ENCODE data around the gene TEC.

- TF ChIP-seq CTCF (conservative IDR thresholded peaks at IDR 0.05; ENCODE audit: low read depth in 2 of 2) (no peak), EZH2 (IDR thresholded peaks at IDR 0.05; ENCODE audit: low read depth, unreplicated experiment) (no peak), JUNB (IDR thresholded peaks at IDR 0.05; ENCODE audit: unreplicated experiment) (no peak), POLR2AphosphoS5 (IDR thresholded peaks at IDR 0.05; ENCODE audit: low read depth) (no peak)
- TF ChIP-seq, protein P1, sequence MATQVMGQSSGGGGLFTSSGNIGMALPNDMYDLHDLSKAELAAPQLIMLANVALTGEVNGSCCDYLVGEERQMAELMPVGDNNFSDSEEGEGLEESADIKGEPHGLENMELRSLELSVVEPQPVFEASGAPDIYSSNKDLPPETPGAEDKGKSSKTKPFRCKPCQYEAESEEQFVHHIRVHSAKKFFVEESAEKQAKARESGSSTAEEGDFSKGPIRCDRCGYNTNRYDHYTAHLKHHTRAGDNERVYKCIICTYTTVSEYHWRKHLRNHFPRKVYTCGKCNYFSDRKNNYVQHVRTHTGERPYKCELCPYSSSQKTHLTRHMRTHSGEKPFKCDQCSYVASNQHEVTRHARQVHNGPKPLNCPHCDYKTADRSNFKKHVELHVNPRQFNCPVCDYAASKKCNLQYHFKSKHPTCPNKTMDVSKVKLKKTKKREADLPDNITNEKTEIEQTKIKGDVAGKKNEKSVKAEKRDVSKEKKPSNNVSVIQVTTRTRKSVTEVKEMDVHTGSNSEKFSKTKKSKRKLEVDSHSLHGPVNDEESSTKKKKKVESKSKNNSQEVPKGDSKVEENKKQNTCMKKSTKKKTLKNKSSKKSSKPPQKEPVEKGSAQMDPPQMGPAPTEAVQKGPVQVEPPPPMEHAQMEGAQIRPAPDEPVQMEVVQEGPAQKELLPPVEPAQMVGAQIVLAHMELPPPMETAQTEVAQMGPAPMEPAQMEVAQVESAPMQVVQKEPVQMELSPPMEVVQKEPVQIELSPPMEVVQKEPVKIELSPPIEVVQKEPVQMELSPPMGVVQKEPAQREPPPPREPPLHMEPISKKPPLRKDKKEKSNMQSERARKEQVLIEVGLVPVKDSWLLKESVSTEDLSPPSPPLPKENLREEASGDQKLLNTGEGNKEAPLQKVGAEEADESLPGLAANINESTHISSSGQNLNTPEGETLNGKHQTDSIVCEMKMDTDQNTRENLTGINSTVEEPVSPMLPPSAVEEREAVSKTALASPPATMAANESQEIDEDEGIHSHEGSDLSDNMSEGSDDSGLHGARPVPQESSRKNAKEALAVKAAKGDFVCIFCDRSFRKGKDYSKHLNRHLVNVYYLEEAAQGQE (IDR thresholded peaks at IDR 0.05; ENCODE audit: unreplicated experiment): no peak
Observed at GRCh38 chr4:48224606-48225005, 45.0 kb downstream of the TEC start.
